ENCODE results near the gene TSKU.
"Not testable (repeated sequence)": the region's sequence is repeated elsewhere in the genome, so short reads cannot be mapped to it uniquely, and the experiment has no call there.

Gene TSKU

GRCh38 chr11:76803811-76804600 lies 20.9 kb downstream of the TSKU start:
- peak; percentile 78 for DNase-seq

GRCh38 chr11:76805206-76805913 lies 22.2 kb downstream of the TSKU start:
- peak; percentile 59 for DNase-seq

GRCh38 chr11:76806131-76806530 lies 23.0 kb downstream of the TSKU start:
- no peak for DNase-seq

GRCh38 chr11:76806608-76807205 lies 23.6 kb downstream of the TSKU start:
- no peak for DNase-seq

- DNase-seq = peak; percentile 87
Measured at GRCh38 chr11:76807206-76807875, 24.2 kb downstream of the TSKU start.

GRCh38 chr11:76808171-76808570 lies 25.0 kb downstream of the TSKU start:
- no peak for DNase-seq

- DNase-seq = no peak
Measured at GRCh38 chr11:76808996-76809395, 25.8 kb downstream of the TSKU start.

- DNase-seq = peak; percentile 72
Measured at GRCh38 chr11:76810151-76810853, 27.1 kb downstream of the TSKU start.

- DNase-seq = no peak
Measured at GRCh38 chr11:76811259-76811658, 28.1 kb downstream of the TSKU start.

- DNase-seq = no peak
Measured at GRCh38 chr11:76814414-76814813, 31.3 kb downstream of the TSKU start.

GRCh38 chr11:76815678-76816077 lies 32.5 kb downstream of the TSKU start:
- not testable (repeated sequence) for DNase-seq

GRCh38 chr11:76820184-76820566 lies 37.0 kb downstream of the TSKU start:
- DNase-seq = no peak

GRCh38 chr11:76821396-76821795 lies 38.2 kb downstream of the TSKU start:
- DNase-seq = not testable (repeated sequence)

- no peak for DNase-seq
Measured at GRCh38 chr11:76822406-76822805, 39.2 kb downstream of the TSKU start.

- DNase-seq = no peak
Measured at GRCh38 chr11:76823481-76824028, 40.4 kb downstream of the TSKU start.

- DNase-seq = no peak
Measured at GRCh38 chr11:76824083-76824939, 41.2 kb downstream of the TSKU start.

GRCh38 chr11:76824980-76825725 lies 42.0 kb downstream of the TSKU start:
- DNase-seq = no peak

GRCh38 chr11:76825726-76826396 lies 42.7 kb downstream of the TSKU start:
- no peak for DNase-seq

- not testable (repeated sequence) for DNase-seq
Measured at GRCh38 chr11:76826508-76826907, 43.4 kb downstream of the TSKU start.

- not testable (repeated sequence) for DNase-seq
Measured at GRCh38 chr11:76827005-76827404, 43.8 kb downstream of the TSKU start.
